Activated naive CD4-positive, alpha-beta T cell treated with anti-CD3 and anti-CD28 coated beads for 36 hours (primary cell): Measurements from ENCODE around the gene CEP72. TPM values are rescaled to one million over a fixed set of nuclear protein-coding genes. Genes with fewer than 3 reads are reported as not detected.
"Not testable (repeated sequence)": the region's sequence is repeated elsewhere in the genome, so short reads cannot be mapped to it uniquely, and the experiment has no call there.

Experiments used
- CTCF ChIA-PET: fragments of 350-600 bp; sonication (Branson Sonifier 250); formaldehyde crosslinking; loops from one replicate; lab custom pipeline; 2021; ENCODE audit warnings: antibody characterized with exemption; lab: Charles Lee
- DNase-seq: peaks from one replicate; pipeline ENCODE4 v3.0.0-alpha.2; 2020
- H3K27ac Mint-ChIP-seq: one replicate; pipeline ENCODE4 v1.8.0; 2021; ENCODE audit warnings: mild to moderate bottlenecking, mixed read lengths
- H3K27me3 Mint-ChIP-seq: one replicate; pipeline ENCODE4 v1.8.0; 2021; ENCODE audit warnings: low read depth, mixed read lengths
- H3K36me3 Mint-ChIP-seq: one replicate; pipeline ENCODE4 v1.8.0; 2021; ENCODE audit warnings: low read depth, mixed read lengths
- H3K4me1 Mint-ChIP-seq: one replicate; pipeline ENCODE4 v1.8.0; 2021; ENCODE audit warnings: low read depth, mixed read lengths
- H3K4me3 Mint-ChIP-seq: one replicate; pipeline ENCODE4 v1.8.0; 2021; ENCODE audit warnings: mild to moderate bottlenecking, moderate library complexity, mixed read lengths
- H3K9me3 Mint-ChIP-seq: one replicate; pipeline ENCODE4 v1.8.0; 2021; ENCODE audit warnings: mixed read lengths
- intact Hi-C: fragments of 100-400 bp; cut with micrococcal nuclease; formaldehyde crosslinking; loops from one replicate; pipeline ENCODE4 v1.15.1; 2023
- total RNA-seq, 2 experiments: library from RNA; stranded (reverse); gene quantifications; one replicate each; pipeline ENCODE4 v1.2.3, GENCODE V29; 2021

Gene CEP72
- total RNA-seq, 2 experiments from 2014 or later: 18.3 to 18.8 TPM

- H3K4me3 Mint-ChIP-seq, H3K36me3 Mint-ChIP-seq, CTCF ChIA-PET: not testable (repeated sequence)
Observed at GRCh38 chr5:678521-678920, 66.4 kb downstream of the CEP72 start.

GRCh38 chr5:679166-679895 lies 67.2 kb downstream of the CEP72 start:
- intact Hi-C loops, H3K27me3 Mint-ChIP-seq, CTCF ChIA-PET: not testable (repeated sequence)

More at GRCh38 chr5:678521-678920, 66.4 kb downstream of the CEP72 start:
- DNase-seq, intact Hi-C loops, H3K27me3 Mint-ChIP-seq, H3K4me1 Mint-ChIP-seq, H3K27ac Mint-ChIP-seq, H3K9me3 Mint-ChIP-seq: not testable (repeated sequence)

GRCh38 chr5:680118-680795 lies 68.1 kb downstream of the CEP72 start:
- H3K4me3 Mint-ChIP-seq, H3K4me1 Mint-ChIP-seq, H3K27me3 Mint-ChIP-seq, H3K36me3 Mint-ChIP-seq, intact Hi-C loops, H3K27ac Mint-ChIP-seq, H3K9me3 Mint-ChIP-seq, DNase-seq, CTCF ChIA-PET: not testable (repeated sequence)

More at GRCh38 chr5:679166-679895, 67.2 kb downstream of the CEP72 start:
- not testable (repeated sequence) for H3K36me3 Mint-ChIP-seq, H3K9me3 Mint-ChIP-seq, H3K27ac Mint-ChIP-seq, H3K4me3 Mint-ChIP-seq, DNase-seq, H3K4me1 Mint-ChIP-seq

GRCh38 chr5:680836-681235 lies 68.7 kb downstream of the CEP72 start:
- H3K36me3 Mint-ChIP-seq, H3K27me3 Mint-ChIP-seq, DNase-seq, H3K4me3 Mint-ChIP-seq, H3K9me3 Mint-ChIP-seq, H3K4me1 Mint-ChIP-seq, H3K27ac Mint-ChIP-seq, intact Hi-C loops, CTCF ChIA-PET: not testable (repeated sequence)

- H3K36me3 Mint-ChIP-seq, H3K4me1 Mint-ChIP-seq, intact Hi-C loops, DNase-seq, H3K27ac Mint-ChIP-seq, CTCF ChIA-PET, H3K27me3 Mint-ChIP-seq, H3K4me3 Mint-ChIP-seq, H3K9me3 Mint-ChIP-seq: not testable (repeated sequence)
Observed at GRCh38 chr5:681317-682191, 69.4 kb downstream of the CEP72 start.

GRCh38 chr5:682216-682615 lies 70.1 kb downstream of the CEP72 start:
- DNase-seq, intact Hi-C loops, CTCF ChIA-PET, H3K9me3 Mint-ChIP-seq, H3K36me3 Mint-ChIP-seq, H3K4me3 Mint-ChIP-seq, H3K27me3 Mint-ChIP-seq, H3K27ac Mint-ChIP-seq, H3K4me1 Mint-ChIP-seq: not testable (repeated sequence)

GRCh38 chr5:682651-683358 lies 70.7 kb downstream of the CEP72 start:
- H3K36me3 Mint-ChIP-seq, DNase-seq, H3K4me3 Mint-ChIP-seq, CTCF ChIA-PET, H3K27me3 Mint-ChIP-seq, intact Hi-C loops, H3K9me3 Mint-ChIP-seq, H3K4me1 Mint-ChIP-seq, H3K27ac Mint-ChIP-seq: not testable (repeated sequence)

GRCh38 chr5:683551-684481 lies 71.7 kb downstream of the CEP72 start:
- Mint-ChIP-seq H3K27me3 (peaks cover 3% of the 10 kb centered on the region), H3K27ac (no peak overlapping the region), H3K9me3 (no peaks in the 10 kb centered on the region), H3K4me3 (no peak overlapping the region), H3K36me3 (no peaks in the 10 kb centered on the region), H3K4me1 (no peaks in the 10 kb centered on the region)
- no peak for DNase-seq
- intact Hi-C loops: no loop called here
- CTCF ChIA-PET: no interaction called here

- no peak for DNase-seq
- H3K27me3 Mint-ChIP-seq: peaks cover 3% of the 10 kb centered on the region
- no peak overlapping the region for H3K4me3 Mint-ChIP-seq
- no peak overlapping the region for H3K27ac Mint-ChIP-seq
- H3K36me3 Mint-ChIP-seq: no peaks in the 10 kb centered on the region
- H3K9me3 Mint-ChIP-seq: no peaks in the 10 kb centered on the region
- CTCF ChIA-PET: no interaction called here
- intact Hi-C loops: no loop called here
- H3K4me1 Mint-ChIP-seq: no peaks in the 10 kb centered on the region
Observed at GRCh38 chr5:684751-685216, 72.6 kb downstream of the CEP72 start.

GRCh38 chr5:685262-686171 lies 73.4 kb downstream of the CEP72 start:
- Mint-ChIP-seq H3K36me3 (no peaks in the 10 kb centered on the region), H3K9me3 (no peaks in the 10 kb centered on the region), H3K27ac (no peak overlapping the region), H3K4me1 (no peaks in the 10 kb centered on the region), H3K4me3 (no peak overlapping the region), H3K27me3 (peaks cover 3% of the 10 kb centered on the region)
- CTCF ChIA-PET: no interaction called here
- no peak for DNase-seq
- intact Hi-C loops: no loop called here

- intact Hi-C loops, H3K36me3 Mint-ChIP-seq, H3K4me1 Mint-ChIP-seq, H3K27ac Mint-ChIP-seq, H3K27me3 Mint-ChIP-seq, DNase-seq, H3K9me3 Mint-ChIP-seq, CTCF ChIA-PET, H3K4me3 Mint-ChIP-seq: not testable (repeated sequence)
Observed at GRCh38 chr5:686172-686523, 74.0 kb downstream of the CEP72 start.
